ENCODE results near the gene LRRC8B.

DNA sequence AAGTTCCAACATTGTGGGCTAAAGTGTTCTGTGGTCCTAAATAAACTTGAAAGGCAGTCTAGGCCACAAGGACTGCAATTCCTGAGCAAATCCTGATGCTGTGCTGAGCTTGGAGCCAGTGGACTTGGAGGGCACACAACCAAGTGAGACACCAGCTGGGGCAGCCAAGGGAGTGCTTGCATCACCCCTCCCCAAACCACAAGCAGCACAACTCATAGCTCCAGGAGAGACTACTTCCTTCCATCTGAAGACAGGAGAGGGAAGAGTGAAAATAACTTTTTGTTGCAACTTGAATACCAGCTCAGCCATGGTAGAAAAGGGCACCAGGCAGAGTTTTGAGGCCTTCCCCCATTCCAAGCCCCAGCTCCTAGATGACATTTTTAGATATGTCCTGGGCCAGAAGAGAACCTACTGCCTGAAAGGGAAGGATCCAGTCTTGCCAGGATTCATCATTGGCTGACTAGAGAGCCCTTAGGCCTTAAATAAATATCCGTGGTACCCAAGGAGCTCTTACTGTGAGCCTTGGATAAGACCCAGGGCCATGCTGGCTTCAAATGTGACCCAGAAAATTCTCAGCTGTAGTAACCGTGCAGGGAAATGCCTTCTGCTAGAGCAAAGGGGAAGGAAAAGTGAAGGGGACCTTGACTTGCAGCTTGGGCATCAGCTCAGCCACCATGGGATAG lies 35.4 kb upstream of the LRRC8B start:
- TF ChIP-seq, protein P1, sequence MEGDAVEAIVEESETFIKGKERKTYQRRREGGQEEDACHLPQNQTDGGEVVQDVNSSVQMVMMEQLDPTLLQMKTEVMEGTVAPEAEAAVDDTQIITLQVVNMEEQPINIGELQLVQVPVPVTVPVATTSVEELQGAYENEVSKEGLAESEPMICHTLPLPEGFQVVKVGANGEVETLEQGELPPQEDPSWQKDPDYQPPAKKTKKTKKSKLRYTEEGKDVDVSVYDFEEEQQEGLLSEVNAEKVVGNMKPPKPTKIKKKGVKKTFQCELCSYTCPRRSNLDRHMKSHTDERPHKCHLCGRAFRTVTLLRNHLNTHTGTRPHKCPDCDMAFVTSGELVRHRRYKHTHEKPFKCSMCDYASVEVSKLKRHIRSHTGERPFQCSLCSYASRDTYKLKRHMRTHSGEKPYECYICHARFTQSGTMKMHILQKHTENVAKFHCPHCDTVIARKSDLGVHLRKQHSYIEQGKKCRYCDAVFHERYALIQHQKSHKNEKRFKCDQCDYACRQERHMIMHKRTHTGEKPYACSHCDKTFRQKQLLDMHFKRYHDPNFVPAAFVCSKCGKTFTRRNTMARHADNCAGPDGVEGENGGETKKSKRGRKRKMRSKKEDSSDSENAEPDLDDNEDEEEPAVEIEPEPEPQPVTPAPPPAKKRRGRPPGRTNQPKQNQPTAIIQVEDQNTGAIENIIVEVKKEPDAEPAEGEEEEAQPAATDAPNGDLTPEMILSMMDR (IDR thresholded peaks at IDR 0.05; ENCODE audit: insufficient read depth, low read depth, low read length) = no peak
- no peak for TF ChIP-seq EZH2 (IDR thresholded peaks at IDR 0.05; ENCODE audit: insufficient read depth, low read length)

Measured in astrocyte (in vitro differentiated cells and primary cell).